ENCODE results near the gene CLIC4.

DNA sequence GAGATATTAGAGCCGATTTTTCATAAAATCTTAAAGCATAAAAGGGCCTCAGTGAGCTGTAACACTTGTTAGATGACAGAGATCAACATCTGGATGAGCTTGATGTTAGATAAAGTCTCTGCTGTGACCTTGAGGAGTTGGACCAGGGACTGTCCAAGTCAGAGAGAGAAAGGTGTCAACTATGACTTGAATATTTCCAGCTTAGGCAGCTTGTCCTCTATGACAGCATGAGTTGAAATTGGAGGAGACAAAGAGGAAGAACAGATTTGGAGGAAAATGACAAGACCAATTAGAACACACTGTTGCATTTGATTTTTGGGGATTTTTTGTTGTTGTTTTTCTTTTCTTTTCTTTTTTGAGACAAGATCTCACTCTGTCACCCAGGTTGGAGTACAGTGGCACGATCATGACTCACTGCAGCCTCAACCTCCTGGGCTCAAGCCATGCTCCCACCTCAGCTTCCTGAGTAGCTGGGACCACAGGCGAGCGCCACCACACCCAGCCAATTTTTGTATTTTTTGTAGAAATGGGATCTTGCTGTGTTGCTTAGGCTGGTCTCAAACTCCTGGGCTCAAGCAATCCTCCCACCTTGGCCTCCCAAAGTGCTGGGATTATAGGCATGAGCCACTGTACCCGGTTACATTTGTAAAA lies 35.3 kb upstream of the CLIC4 start:
- TF ChIP-seq USF1 (CRISPR knock-in tag; IDR thresholded peaks at IDR 0.05) (no peak), EZH2 (IDR thresholded peaks at IDR 0.05; ENCODE audit: borderline replicate concordance, low read depth, low read length) (no peak), MAX (CRISPR knock-in tag; IDR thresholded peaks at IDR 0.05) (no peak), CBX8 (IDR thresholded peaks at IDR 0.05; ENCODE audit: borderline replicate concordance, extremely low read depth, low read depth, low read length, poor library complexity, severe bottlenecking) (no peak), CC2D1A (IDR thresholded peaks at IDR 0.05) (no peak), BCOR (IDR thresholded peaks at IDR 0.05) (no peak), ZBTB49 (CRISPR knock-in tag; IDR thresholded peaks at IDR 0.05; ENCODE audit: borderline replicate concordance) (no peak), TEAD4 (IDR thresholded peaks at IDR 0.05; ENCODE audit: low read length) (no peak), TEAD4 (CRISPR knock-in tag; IDR thresholded peaks at IDR 0.05; ENCODE audit: borderline replicate concordance) (no peak)
- TF ChIP-seq, protein P1, sequence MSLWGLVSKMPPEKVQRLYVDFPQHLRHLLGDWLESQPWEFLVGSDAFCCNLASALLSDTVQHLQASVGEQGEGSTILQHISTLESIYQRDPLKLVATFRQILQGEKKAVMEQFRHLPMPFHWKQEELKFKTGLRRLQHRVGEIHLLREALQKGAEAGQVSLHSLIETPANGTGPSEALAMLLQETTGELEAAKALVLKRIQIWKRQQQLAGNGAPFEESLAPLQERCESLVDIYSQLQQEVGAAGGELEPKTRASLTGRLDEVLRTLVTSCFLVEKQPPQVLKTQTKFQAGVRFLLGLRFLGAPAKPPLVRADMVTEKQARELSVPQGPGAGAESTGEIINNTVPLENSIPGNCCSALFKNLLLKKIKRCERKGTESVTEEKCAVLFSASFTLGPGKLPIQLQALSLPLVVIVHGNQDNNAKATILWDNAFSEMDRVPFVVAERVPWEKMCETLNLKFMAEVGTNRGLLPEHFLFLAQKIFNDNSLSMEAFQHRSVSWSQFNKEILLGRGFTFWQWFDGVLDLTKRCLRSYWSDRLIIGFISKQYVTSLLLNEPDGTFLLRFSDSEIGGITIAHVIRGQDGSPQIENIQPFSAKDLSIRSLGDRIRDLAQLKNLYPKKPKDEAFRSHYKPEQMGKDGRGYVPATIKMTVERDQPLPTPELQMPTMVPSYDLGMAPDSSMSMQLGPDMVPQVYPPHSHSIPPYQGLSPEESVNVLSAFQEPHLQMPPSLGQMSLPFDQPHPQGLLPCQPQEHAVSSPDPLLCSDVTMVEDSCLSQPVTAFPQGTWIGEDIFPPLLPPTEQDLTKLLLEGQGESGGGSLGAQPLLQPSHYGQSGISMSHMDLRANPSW (CRISPR knock-in tag; IDR thresholded peaks at IDR 0.05) = no peak
- TF ChIP-seq, protein P2, sequence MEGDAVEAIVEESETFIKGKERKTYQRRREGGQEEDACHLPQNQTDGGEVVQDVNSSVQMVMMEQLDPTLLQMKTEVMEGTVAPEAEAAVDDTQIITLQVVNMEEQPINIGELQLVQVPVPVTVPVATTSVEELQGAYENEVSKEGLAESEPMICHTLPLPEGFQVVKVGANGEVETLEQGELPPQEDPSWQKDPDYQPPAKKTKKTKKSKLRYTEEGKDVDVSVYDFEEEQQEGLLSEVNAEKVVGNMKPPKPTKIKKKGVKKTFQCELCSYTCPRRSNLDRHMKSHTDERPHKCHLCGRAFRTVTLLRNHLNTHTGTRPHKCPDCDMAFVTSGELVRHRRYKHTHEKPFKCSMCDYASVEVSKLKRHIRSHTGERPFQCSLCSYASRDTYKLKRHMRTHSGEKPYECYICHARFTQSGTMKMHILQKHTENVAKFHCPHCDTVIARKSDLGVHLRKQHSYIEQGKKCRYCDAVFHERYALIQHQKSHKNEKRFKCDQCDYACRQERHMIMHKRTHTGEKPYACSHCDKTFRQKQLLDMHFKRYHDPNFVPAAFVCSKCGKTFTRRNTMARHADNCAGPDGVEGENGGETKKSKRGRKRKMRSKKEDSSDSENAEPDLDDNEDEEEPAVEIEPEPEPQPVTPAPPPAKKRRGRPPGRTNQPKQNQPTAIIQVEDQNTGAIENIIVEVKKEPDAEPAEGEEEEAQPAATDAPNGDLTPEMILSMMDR (IDR thresholded peaks at IDR 0.05 in 2 of 3, conservative IDR thresholded peaks at IDR 0.05 in 1 of 3; ENCODE audit: insufficient read depth in 2 of 3, low read depth in 1 of 3, low read length in 3 of 3) = no peak

Measured in K562 (cell line).